GM18870 (cell line): ENCODE measurements around the gene ASIC4.

ENCODE experiments used
- ATAC-seq: cut with Tn5 transposase; IDR thresholded peaks from one replicate; pipeline ENCODE4 v1.9.1; 2021; ENCODE audit warnings: moderate library complexity; ENCODE audit not compliant: unreplicated experiment

Gene ASIC4

GRCh38 chr2:219497495-219498279, 16.6 kb upstream of the ASIC4 start:
- no peak for ATAC-seq

DNA sequence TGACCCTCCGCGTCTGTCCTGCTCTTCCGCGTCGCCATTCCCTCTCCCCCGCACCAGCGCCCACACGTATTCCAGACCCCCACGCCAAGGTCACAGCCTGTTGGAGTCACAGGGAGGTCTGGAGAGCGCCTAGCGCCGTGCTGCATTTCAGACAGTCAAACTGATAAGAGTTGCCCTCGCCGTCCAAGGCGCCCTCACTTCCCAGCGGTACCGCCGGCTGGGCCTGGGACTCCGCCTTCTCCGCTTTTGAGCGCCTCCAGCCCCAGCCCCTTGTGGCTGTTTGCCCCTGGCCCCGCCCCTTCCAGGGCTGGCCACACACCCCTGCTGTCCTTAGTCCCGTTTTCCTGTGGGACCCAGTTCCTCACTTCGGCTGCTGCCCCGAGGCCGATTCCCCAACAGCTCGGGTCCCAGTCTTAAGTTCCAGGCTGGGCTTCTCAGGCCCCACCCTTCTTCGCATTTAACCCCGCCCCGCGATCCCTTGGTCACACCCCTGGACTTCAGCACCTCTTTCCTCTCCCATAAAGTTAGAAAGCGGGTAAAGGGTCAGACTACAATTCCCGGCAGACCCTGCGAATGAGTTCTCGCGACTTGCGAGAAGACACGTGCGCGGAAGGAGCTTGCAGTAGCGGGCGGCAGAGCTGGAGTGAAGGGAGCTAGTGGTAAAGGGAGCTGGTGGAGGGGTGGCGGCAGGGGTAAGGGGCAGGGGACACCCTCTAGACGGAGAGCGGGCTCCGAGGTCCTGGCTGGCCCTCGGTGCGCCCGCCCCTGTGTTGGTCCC, 15.8 kb upstream of the ASIC4 start, which contains the start of gene GMPPA:
GMPPA (plus strand) TSS at position 612 of the 778 bp plus-strand sequence. CDS start 1,085 bp downstream, outside the sequence.
- ATAC-seq: peak; percentile 94

- no peak for ATAC-seq
These were observed 15.3 kb upstream of the ASIC4 start for GRCh38 chr2:219499058-219499307.

DNA sequence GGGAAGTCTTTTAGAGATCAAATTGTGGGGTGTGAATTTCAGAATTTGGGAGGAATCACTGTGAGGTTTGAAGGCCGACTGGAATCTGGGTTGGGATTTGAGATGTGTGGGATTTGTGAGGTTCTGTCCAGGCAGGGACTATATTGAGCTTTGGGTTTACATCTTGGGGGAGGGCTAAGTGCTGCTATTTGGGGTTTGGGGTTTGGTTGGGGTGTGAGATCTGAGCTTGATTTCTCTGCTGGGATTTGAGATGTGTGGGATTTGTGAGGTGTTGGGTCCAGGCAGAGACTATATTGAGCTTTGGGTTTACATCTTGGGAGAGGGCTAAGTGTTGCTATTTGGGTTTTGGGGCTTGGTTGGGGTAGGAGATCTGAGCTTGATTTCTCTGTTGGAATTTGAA, 14.7 kb upstream of the ASIC4 start:
- no peak for ATAC-seq

DNA sequence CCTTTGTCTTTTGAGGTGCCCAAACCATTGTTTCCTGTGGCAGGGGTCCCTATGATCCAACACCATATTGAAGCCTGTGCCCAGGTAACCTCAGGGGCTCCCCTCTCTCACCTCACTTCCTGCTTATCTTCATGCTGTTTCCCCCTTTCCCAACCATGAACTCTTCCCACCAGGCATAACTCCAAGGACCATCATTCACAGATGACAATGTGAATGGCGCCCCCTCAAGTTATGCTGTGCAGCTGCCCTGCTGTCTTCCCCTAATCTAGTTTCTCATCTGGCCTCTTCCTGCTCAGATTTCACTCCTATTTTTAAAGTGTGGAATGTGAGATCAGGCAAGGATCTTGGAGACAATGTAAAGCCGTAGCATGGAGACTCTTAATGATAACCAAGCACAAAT, 14.1 kb upstream of the ASIC4 start:
- no peak for ATAC-seq

DNA sequence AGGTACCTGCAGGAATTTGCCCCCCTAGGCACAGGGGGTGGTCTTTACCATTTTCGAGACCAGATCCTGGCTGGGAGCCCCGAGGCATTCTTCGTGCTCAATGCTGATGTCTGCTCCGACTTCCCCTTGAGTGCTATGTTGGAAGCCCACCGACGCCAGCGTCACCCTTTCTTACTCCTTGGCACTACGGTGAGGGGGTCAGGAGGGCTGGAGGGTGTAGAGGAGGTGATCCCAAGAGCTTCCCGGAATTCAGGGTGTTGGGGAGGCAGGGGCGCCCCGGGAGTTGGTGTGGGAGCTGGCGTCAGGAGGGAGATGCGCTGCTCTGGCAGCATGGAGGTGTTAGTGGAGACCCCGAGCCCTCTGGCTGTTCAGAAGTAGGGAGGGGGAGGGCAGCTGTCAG, 12.4 kb upstream of the ASIC4 start:
- no peak for ATAC-seq

GRCh38 chr2:219502618-219503017, 11.7 kb upstream of the ASIC4 start:
- no peak for ATAC-seq

DNA sequence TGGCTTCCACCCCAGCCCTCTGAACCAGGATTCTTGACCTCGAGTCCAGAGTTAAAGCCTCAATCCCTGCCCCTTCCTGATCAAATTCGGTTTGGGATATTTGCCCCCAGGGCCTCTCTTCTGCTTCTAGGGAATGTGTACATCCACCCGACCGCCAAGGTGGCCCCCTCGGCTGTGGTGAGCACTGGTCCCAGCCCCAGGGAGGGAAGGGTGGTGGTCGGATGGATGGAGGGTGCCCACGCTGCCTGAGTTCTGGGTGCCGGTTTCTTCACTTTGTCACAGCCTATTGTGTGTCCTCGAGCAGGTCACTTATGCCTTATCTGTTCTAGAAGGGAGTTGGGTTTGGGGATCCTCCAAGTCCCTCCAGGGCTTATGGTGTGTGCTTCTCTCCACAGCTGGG, 8.7 kb upstream of the ASIC4 start:
- no peak for ATAC-seq

DNA sequence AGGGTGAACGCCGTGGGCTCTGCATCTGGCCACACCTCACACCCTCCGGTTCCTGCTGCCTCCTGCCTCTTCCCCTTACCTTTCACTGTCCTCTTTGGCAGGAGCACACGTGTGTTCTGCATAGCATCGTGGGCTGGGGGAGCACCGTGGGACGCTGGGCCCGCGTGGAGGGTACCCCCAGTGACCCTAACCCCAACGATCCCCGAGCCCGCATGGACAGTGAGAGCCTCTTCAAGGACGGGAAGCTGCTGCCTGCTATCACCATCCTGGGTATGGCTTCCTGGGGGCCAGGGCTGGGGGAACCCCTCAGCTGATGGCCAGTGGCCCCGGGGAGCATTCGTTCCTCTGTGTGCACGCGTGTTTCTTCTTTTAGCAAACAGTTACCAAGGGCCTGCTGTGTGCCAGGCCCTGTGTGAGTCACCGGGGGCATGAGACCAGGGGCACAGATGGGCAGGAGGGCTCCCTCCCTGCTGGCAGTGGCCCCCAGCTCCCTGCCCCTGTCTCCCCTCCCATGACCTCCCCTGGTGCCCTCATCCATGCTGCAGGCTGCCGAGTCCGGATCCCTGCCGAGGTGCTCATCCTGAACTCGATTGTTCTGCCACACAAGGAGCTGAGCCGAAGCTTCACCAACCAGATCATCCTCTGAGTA, 8.0 kb upstream of the ASIC4 start:
- no peak for ATAC-seq

DNA sequence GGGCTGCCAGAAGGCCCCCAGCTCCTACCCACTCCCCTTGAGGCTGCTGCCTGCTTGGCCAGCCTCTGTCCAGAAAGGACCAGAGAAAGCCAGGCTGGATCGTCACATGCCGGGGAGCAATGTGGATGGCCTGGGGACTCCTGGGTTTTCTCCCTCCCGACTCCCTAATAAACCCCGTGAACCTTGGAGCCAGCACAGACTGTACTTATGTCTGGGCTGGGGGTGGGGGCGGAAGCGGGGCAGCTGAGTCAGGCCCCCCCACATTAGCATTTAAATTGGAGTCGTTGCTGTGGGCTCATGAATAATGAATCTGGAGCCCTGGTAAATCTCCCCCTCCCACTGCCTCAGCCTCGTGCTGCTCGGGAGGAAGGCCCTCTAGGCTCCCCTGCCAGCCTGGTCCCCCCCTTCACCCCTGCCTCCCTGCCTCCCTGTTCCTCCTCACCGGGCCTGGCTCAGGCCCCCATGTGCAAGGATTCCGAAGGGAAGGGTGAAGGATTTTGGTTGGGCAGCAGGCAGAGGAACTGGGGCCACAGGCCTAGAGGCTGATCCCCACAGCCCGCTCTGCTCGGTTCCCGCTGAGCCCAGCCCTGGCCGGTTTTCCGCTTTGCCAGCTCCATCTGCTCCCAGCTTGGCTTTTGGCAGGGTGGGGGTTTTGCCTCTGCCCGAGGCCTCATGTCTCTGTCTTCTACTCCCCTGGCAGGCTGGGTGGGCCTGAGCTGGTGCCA, 7.3 kb upstream of the ASIC4 start:
- ATAC-seq: no peak

DNA sequence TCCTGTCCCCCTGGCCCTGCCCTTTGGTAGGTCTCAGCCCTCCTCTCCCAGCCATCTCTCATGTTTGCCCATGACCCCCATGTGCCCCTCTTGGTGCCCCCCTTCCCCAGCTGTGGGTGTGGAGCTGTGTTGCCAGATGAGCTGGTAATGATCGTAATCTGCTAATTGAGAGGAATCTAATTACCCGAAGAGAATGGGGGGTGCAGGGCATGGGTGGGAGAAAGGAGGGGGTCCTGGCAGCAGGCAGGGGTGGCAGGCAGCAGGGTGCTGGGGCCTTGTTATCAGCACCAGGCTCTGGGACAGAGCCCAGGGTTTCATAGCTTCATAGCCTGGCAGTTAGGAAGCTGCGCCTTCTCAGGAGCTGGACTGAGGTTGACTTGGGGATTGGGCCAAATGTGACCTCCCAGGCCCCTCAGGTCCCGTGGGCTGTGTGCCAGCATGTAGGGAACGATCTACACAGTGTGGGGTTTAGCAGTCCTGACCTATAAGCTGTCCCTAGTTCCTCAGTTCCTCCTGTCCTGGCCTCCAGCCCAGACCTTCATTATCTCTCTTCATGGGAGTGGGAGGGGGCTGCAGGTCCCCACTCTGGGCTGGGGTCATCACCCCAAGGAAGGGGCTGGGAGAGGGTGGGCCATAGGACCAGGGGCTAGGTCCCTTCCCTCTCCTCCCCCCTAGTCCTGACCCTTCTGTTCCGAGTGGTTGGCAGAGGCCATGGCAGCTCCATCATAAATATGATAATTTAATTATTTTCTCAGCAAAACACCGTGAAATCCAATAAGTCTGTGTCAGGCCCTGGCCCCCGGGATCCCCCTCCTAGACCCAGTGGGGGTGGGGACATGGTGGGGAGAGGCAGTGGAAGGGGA, 6.5 kb upstream of the ASIC4 start:
- no peak for ATAC-seq

- ATAC-seq: no peak
These were observed 5.9 kb upstream of the ASIC4 start for GRCh38 chr2:219508444-219508734.

DNA sequence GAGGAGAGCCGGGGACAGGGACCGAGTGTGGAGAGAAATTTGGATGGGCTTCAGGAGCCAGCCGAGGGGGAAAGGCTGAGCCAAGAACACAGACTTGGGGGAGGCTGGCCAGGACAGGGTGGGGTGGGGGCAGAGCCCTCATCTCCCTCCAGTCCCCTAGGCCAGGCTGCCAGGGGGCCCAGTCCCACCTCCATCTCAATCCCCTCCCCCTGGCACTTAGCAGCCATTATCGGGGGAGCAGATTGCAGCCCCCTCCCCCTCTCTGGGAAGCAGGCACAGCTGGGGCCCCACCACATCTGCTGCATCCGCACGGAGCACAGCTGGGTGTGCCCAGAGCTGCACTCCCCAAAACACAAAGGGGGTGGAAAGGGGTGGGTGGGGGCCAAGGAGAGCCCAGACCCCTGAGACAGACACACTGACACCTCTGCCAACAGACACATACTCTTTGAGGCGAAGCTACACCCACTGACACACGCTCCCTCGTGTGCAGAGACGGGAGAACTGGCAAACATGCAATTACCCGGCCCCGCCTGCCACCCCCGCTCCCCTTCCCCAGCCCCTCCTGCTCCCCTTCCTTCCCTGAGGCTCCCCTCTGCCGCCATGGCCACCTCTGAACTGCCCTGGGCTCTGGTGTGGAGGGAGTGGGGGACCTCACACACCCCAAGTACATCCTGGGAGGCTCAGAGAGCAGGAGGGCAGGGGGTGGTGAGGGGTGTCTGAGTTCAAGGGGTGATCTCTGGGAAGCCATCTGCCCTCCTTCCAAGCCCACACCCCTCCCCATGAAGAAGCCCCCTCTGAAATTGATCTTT, 5.1 kb upstream of the ASIC4 start:
- no peak for ATAC-seq

- ATAC-seq: no peak
These were observed 4.3 kb upstream of the ASIC4 start for GRCh38 chr2:219509780-219510511.

GRCh38 chr2:219510512-219511135, 3.7 kb upstream of the ASIC4 start:
- ATAC-seq: no peak

DNA sequence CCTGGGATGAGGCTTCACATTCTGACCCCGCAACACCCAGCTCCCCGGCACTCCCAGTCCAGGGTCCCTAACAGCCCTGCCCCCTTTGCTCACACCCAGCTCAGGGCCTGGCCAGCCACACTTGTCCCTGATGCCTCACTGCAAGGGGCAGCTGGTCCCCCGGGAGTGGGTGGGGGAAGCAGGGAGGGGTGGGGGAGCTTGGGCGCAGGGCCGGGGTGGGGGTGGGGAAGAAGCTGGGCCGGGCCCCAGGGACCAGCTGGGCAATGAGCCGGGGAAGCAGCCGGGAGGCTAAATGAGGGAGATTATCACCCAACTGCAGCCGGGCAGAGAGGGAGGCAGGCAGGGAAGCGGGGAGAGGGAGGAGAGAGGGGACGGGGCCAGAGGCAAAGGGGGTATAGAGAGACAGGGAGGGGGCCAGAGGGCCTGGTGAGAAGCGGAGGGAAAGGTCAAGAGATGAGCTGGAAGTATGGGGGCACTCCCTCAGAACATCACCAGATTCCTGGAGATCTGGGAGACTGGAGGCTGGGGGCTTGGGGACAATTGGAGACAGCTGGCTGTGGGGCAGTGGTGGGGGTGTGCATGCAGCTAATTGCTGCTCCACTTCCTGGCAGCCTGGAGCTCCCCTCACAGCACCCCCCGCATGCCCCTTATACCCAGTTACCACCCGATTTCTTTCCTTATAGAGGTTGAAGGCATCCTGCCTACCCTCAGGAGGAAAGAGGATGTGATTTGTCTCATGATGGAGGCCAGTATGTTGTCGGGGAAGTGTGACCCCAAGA, 2.5 kb upstream of the ASIC4 start:
- ATAC-seq: no peak

DNA sequence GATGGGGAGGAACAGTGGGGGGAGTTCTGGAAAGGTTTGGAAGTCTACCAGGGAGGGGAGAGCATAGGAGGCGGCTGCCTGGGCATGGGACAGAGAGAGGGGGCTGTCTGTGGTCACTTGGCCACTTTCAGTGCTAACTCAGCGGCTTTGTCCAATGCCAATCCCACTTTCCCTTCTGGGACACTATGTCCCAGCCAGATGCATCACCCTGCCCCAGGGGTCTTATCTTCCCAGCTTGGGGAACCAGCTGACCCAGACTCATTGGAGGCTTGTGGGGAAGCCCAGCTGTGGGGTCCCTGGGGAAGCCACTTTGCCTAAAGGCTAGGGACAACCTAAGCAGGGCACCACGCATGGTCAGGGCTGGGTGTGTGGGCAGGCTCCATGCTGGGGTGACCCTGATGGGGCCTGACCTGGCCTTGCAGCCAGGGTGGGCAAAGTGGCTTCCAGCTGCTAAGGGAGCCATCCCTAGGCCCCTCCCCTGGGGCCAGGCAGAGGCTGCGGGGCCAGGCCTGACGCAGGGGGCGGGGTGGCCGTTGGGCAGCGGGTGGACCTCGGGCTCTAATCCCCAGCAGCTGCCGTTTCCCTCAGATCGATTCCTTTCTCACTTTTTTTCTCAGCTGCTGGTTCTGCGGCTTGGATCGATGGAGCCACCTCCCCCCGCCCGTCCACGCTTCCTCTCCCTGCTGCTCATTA, 1.6 kb upstream of the ASIC4 start:
- ATAC-seq: no peak
